HG03066 (cell line): Measurements from ENCODE around the gene FGGY.
"Not testable (repeated sequence)": the region's sequence is repeated elsewhere in the genome, so short reads cannot be mapped to it uniquely, and the experiment has no call there.

Experiments used
- ATAC-seq: cut with Tn5 transposase; IDR thresholded peaks from one replicate; pipeline ENCODE4 v1.9.1; 2021; ENCODE audit warnings: low read depth; ENCODE audit not compliant: unreplicated experiment

The FGGY gene

DNA sequence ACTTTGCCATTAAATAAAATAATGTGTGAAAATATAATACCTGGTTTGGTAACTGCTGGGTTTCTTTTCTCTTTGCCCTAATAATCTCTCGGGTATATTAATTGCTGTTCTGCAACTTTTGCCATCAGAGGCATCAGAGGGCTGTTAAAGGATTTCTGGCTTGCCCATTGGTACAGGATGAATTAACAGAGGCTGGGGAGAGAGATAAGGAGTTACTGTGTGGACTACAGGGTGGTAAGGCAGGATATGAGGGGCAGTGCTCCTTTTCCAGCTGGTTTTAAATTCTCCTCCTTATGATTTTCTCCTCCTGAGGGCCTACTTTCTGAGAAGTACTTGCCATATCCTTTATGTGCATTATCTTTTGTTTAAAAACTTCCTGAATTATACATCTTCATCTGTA, 48.3 kb downstream of the FGGY start:
- ATAC-seq, result no peak

DNA sequence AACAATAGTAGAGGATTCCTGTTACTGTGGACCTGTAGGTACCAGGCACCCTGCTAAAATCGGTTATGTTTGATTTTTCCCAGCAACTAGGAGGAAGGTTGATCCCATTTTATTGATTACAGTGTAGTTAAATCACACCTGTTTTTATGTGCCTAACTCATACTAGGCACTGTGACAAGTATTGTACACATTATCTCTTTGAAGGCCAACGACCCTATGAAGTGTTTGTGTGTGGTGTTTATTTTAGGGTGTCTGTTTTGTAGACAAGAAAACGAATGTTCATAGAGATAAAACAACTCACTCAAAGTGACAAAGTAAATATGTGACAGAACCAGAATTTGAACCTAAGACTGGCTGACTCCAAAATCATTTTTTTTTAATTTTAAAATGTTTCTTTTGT, 49.5 kb downstream of the FGGY start:
- ATAC-seq, result no peak

- no peak for ATAC-seq
Measured at GRCh38 chr1:59349101-59349500, 52.2 kb downstream of the FGGY start.

GRCh38 chr1:59350521-59350920, 53.6 kb downstream of the FGGY start:
- ATAC-seq, result no peak

DNA sequence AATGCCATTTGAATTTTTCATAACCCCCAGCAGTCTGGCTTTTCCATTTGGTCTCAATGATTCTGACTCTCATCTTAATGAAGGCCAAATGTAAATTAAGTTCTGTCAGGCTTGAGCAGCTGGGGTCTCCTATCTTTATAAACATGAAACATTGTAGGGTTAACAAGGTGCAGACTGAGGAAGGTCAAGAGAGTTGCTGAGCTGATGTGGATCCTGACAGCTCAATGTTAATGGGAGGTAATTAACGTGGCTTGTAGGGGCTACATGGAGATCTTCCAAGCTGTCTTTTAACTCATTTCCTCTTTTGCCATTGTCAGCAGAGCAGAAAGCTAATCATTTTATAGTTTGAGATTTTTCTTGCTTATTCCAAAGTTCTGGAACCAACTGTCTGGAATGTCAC, 55.2 kb downstream of the FGGY start:
- ATAC-seq, result no peak

GRCh38 chr1:59353453-59353852, 56.6 kb downstream of the FGGY start:
- ATAC-seq, result no peak

- not testable (repeated sequence) for ATAC-seq
Measured at GRCh38 chr1:59354239-59354638, 57.3 kb downstream of the FGGY start.

GRCh38 chr1:59354709-59355337, 57.9 kb downstream of the FGGY start:
- ATAC-seq, result peak; percentile 30

DNA sequence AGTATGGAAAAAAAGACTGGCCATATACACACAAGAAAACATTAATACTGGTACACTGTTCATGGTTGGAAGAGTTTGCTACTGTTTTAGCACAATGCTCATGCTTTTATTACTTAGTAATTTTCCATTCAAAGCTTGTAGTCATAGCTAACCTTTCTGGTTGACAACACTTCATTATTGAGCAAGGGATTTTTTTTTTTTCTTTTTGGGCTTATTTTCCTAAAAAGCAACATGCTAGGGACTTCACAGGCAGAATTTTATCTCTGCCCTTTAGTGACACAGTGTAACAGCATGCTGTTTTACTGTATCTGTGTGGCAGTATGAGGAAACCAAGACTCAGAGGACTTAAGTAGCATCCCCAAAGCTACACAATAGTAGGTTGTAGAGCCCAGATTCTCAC, 58.5 kb downstream of the FGGY start:
- peak; percentile 54 for ATAC-seq

DNA sequence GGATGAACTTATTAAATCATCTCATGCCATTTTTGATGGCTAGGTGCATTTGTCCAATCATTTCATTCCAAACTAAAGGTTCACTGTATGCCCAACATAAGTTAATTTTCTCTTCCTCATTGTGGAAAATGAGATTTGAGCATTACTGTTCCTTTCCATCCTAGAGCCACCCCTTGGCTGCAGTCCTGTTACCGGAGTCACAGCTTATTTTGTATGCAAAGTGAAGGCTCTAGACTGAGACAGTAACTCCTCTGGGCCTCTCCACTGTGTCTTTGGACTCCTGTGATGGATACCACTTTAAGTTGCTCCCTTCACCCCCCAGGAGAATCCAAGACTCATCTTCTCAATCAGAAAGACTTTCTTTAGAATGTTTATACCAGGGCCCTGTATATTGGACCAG, 59.7 kb downstream of the FGGY start:
- no peak for ATAC-seq

GRCh38 chr1:59357645-59358320, 60.9 kb downstream of the FGGY start:
- ATAC-seq, result no peak

DNA sequence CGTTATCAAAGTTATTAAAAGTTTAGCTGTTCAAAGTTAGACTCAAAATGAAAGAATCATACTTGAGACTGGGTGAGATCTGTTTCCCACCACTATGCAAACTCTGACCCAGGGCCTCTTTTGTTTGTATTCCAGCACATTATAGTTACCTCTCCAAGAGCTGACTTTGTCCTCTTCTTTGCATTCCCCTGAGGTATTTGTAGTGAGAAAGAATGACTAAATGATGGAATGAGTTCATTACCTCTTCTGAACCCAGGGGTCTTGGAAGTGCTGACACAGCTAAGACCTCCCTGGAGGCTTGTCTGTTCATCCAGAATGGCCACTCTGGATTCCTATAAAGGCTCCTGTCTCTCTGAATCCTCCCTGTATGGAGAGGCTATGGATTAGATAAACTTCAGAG, 62.4 kb downstream of the FGGY start:
- ATAC-seq, result no peak

DNA sequence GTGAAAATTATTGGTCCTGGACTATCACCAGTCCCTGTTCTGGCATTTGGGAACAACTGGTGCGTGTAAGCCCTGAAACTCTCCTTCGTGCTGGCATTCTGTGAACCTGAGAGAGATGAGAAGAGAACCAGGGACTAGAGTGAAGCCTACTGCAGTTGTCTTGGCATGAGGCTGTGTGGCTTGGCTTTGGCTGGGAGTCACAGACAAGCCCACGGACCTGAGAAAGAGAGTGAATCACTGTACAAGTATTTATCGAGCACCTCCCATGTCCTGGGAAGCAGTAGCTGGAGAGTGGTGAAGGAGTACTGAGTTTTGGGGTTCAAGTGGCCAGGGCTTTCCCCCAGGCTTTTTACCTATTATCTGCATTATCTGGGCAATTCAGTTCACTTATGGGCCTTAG, 63.3 kb downstream of the FGGY start:
- no peak for ATAC-seq

GRCh38 chr1:59360729-59361128, 63.8 kb downstream of the FGGY start:
- ATAC-seq, result no peak

DNA sequence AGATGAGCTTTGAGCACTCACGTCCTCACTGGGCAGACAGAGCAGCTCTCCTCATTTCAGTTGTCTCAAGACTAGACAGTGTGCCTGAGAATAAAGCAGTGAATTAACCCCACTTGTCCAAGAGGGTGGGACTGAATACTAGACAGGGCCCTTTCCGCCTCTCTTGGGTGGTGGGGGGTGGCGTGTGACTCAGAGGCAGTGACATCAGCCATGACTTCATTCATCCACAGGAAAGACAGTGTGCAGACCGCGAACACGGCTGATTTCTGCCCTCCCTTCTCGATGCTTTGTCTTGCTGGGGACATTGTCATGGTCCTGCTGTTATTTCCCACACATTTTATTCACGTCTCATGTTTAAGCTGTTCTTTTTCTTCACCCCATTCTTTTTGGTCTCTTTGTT, 64.9 kb downstream of the FGGY start:
- ATAC-seq, result no peak

GRCh38 chr1:59364037-59364436, 67.1 kb downstream of the FGGY start:
- no peak for ATAC-seq

GRCh38 chr1:59366346-59366745, 69.5 kb downstream of the FGGY start:
- ATAC-seq, result no peak

- ATAC-seq, result no peak
Measured at GRCh38 chr1:59367301-59368007, 70.6 kb downstream of the FGGY start.

DNA sequence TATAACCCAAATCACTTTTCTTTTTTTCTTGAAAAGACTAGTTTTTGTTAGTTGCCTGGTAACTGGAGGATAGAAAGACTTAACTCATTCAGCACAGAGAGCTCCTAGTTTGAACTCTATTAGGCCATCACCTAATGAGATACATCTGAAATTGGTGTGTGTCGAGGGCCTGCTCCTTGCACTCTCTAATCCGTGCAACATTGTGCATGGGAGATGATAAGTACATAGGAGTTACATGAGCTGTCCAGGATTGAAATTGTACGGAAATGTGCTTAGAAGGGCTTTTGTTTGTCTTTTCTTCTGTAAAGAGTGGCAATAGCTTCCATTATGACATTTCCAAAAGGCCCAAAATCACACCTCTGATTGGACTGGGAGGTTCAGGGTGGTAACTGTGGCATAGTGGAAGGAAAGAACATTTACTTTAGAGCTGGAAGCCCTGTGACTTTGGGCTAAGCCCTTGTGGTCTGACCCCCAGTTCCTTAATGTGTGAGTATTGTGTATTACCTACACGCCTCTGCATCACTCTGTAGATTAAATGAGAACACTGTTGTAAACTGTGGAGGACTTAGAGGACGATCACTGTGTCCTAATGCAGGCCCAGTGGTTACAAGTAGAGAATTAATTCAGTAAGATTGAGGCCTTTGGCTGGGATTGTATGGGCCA, 71.2 kb downstream of the FGGY start:
- no peak for ATAC-seq

DNA sequence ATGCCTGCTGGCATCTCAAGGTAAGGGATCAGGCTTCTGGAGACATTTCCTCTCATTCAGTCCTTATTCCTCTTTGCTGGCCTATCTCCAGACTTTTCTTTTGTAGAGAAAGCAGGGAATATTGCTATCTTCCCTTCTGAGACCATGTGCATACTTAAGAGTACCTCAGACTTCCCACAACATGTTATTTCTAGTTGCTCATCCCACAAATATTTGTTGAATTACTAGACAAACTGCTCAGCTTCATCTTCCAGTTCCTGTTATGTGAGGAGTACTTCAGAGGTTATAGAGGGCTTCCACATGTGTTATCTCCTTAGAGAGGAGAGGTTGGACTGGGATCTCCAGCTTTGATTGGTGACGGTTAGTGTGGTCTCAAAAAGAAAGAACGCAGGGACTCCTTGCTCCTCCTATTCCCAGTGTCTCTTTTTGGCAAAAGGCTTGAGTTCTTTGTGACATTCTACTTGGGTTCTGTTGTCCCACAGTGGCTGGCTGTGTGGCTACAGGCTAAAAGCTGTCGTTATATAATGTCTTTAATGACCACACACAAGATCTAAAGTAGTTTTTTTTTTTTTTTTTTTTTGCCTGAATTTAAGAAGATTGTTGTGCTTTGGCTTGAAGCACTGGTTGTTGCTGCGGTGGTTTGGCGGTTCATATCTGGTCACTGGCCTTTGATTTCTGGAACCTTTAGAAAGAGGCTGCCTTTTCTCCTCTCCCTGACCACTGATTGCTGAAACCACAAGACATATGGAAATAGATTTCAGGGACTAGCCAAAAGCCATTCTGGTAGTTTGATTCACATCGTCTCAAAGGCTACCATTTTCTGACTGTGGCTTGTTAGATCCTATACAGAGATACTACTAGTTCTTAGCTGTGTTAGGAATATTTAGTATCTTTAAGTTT, 78.7 kb downstream of the FGGY start:
- ATAC-seq, result no peak
